BLaER1 treated with 17β-estradiol and CSF1 and Interleukin-3, amounts not matched to agents 10 nM and 100 nM (cell line): Measurements from ENCODE around the gene OSBP2.
"Not testable (repeated sequence)": the region's sequence is repeated elsewhere in the genome, so short reads cannot be mapped to it uniquely, and the experiment has no call there.

Source experiments
- H3K27ac ChIP-seq, 11 experiments: shearing (Covaris generic); formaldehyde crosslinking; 2 replicates each; pipeline ENCODE4 v1.8.1; 2022
- H3K27me3 ChIP-seq, 11 experiments: shearing (Covaris generic); formaldehyde crosslinking; 2 replicates each; pipeline ENCODE4 v1.8.1; 2022
- H3K36me3 ChIP-seq, 11 experiments: shearing (Covaris generic); formaldehyde crosslinking; 2 replicates each; pipeline ENCODE4 v1.8.1; 2022
- H3K4me1 ChIP-seq, 10 experiments: shearing (Covaris generic); formaldehyde crosslinking; 2 replicates each; pipeline ENCODE4 v1.8.1; 2022
- H3K4me2 ChIP-seq, 11 experiments: shearing (Covaris generic); formaldehyde crosslinking; 2 replicates each; pipeline ENCODE4 v1.8.1; 2022
- H3K4me3 ChIP-seq, 10 experiments: shearing (Covaris generic); formaldehyde crosslinking; 2 replicates each; pipeline ENCODE4 v1.8.1; 2022
- H3K9ac ChIP-seq, 11 experiments: shearing (Covaris generic); formaldehyde crosslinking; 2 replicates each; pipeline ENCODE4 v1.8.1; 2022
- H3K9me3 ChIP-seq, 11 experiments: shearing (Covaris generic); formaldehyde crosslinking; replicated peaks in 1 of 11; 2 replicates each; pipeline ENCODE4 v1.8.1; 2022
- H4K20me1 ChIP-seq, 11 experiments: shearing (Covaris generic); formaldehyde crosslinking; 2 replicates each; pipeline ENCODE4 v1.8.1; 2022
- Cebpa-rat ChIP-seq, 11 experiments: shearing (Covaris generic); IDR thresholded peaks; 2 replicates each; pipeline ENCODE4 v1.8.1; 2022

OSBP2 gene

GRCh38 chr22:30754521-30754920 lies 59.8 kb downstream of the OSBP2 start:
- H3K4me3 ChIP-seq: no peak overlapping the region
- no peaks in the 10 kb centered on the region for H4K20me1 ChIP-seq
- H3K9me3 ChIP-seq: no peaks in the 10 kb centered on the region
- H3K4me2 ChIP-seq: no peak overlapping the region
- H3K36me3 ChIP-seq: no peaks in the 10 kb centered on the region
- no peak overlapping the region for H3K27ac ChIP-seq
- no peak for TF ChIP-seq Cebpa-rat (IDR thresholded peaks at IDR 0.05)
- H3K27me3 ChIP-seq: no peaks in the 10 kb centered on the region
- H3K9ac ChIP-seq: 0 out of 22 replicates have a peak overlapping the region, but pooled peaks of 3 of the 11 experiments have one; percentile 9 to 26 (median 15)
- no peaks in the 10 kb centered on the region; a peak in 1 of 20 replicates for H3K4me1 ChIP-seq

- no peaks in the 10 kb centered on the region for H3K36me3 ChIP-seq
- no peak overlapping the region for H3K27ac ChIP-seq
- H3K4me3 ChIP-seq: no peak overlapping the region
- no peak for TF ChIP-seq Cebpa-rat (IDR thresholded peaks at IDR 0.05)
- no peaks in the 10 kb centered on the region for H3K27me3 ChIP-seq
- H3K4me2 ChIP-seq: no peak overlapping the region
- H4K20me1 ChIP-seq: no peaks in the 10 kb centered on the region
- no peaks in the 10 kb centered on the region; a peak in 1 of 20 replicates for H3K4me1 ChIP-seq
- no peaks in the 10 kb centered on the region for H3K9me3 ChIP-seq
- peak overlapping the region in 4 of 11 experiments; percentile 9 to 26 (median 12); a peak in 1 of 22 replicates for H3K9ac ChIP-seq
Observed at GRCh38 chr22:30754971-30755758, 60.5 kb downstream of the OSBP2 start.

GRCh38 chr22:30755759-30756124 lies 61.1 kb downstream of the OSBP2 start:
- TF ChIP-seq Cebpa-rat (IDR thresholded peaks at IDR 0.05): no peak
- H3K4me2 ChIP-seq: no peak overlapping the region
- H3K36me3 ChIP-seq: no peaks in the 10 kb centered on the region
- H3K9ac ChIP-seq: peak overlapping the region in 1 of 11 experiments; percentile 5; a peak in 4 of 22 replicates
- H3K4me3 ChIP-seq: no peak overlapping the region
- H3K27me3 ChIP-seq: no peaks in the 10 kb centered on the region
- H3K9me3 ChIP-seq: no peaks in the 10 kb centered on the region
- no peaks in the 10 kb centered on the region; a peak in 1 of 20 replicates for H3K4me1 ChIP-seq
- H3K27ac ChIP-seq: no peak overlapping the region
- H4K20me1 ChIP-seq: no peaks in the 10 kb centered on the region

- Histone ChIP-seq H3K27me3 (no peaks in the 10 kb centered on the region), H3K4me1 (no peaks in the 10 kb centered on the region), H3K9me3 (no peaks in the 10 kb centered on the region), H3K4me3 (no peak overlapping the region), H4K20me1 (no peaks in the 10 kb centered on the region), H3K36me3 (no peaks in the 10 kb centered on the region), H3K4me2 (no peak overlapping the region), H3K9ac (no peak overlapping the region), H3K27ac (no peak overlapping the region)
- TF ChIP-seq Cebpa-rat (IDR thresholded peaks at IDR 0.05): no peak
Observed at GRCh38 chr22:30763815-30764673, 69.4 kb downstream of the OSBP2 start.

GRCh38 chr22:30767661-30768060 lies 73.0 kb downstream of the OSBP2 start:
- Histone ChIP-seq H3K4me3 (no peak overlapping the region), H3K9ac (no peak overlapping the region), H3K4me1 (no peaks in the 10 kb centered on the region), H3K9me3 (no peaks in the 10 kb centered on the region), H4K20me1 (no peaks in the 10 kb centered on the region; a peak in 1 of 22 replicates), H3K36me3 (no peaks in the 10 kb centered on the region), H3K27me3 (no peaks in the 10 kb centered on the region), H3K27ac (no peak overlapping the region), H3K4me2 (no peak overlapping the region)
- no peak for TF ChIP-seq Cebpa-rat (IDR thresholded peaks at IDR 0.05)

- no peak overlapping the region for H3K4me2 ChIP-seq
- no peak for TF ChIP-seq Cebpa-rat (IDR thresholded peaks at IDR 0.05)
- H4K20me1 ChIP-seq: no peaks in the 10 kb centered on the region; a peak in 1 of 22 replicates
- no peaks in the 10 kb centered on the region for H3K4me1 ChIP-seq
- no peak overlapping the region for H3K27ac ChIP-seq
- H3K4me3 ChIP-seq: no peak overlapping the region
- no peaks in the 10 kb centered on the region for H3K9me3 ChIP-seq
- no peak overlapping the region for H3K9ac ChIP-seq
- H3K36me3 ChIP-seq: no peaks in the 10 kb centered on the region
- no peaks in the 10 kb centered on the region for H3K27me3 ChIP-seq
Observed at GRCh38 chr22:30770716-30771115, 76.0 kb downstream of the OSBP2 start.

GRCh38 chr22:30773919-30774318 lies 79.2 kb downstream of the OSBP2 start:
- Histone ChIP-seq H3K4me1 (peaks cover 0 to 7% (median 0%) of the 10 kb centered on the region in 10 experiments; a peak in 1 of 20 replicates), H3K9ac (no peak overlapping the region), H3K27me3 (no peaks in the 10 kb centered on the region), H4K20me1 (no peaks in the 10 kb centered on the region; a peak in 1 of 22 replicates), H3K9me3 (0 out of 22 replicates have a peak, but pooled peaks cover 0 to 4% (median 0%) of the 10 kb centered on the region in 11 experiments), H3K4me3 (no peak overlapping the region), H3K4me2 (no peak overlapping the region), H3K36me3 (no peaks in the 10 kb centered on the region), H3K27ac (no peak overlapping the region)
- TF ChIP-seq Cebpa-rat (IDR thresholded peaks at IDR 0.05): no peak

GRCh38 chr22:30774566-30774965 lies 79.9 kb downstream of the OSBP2 start:
- Histone ChIP-seq H3K27ac (no peak overlapping the region), H3K9me3 (0 out of 22 replicates have a peak, but pooled peaks cover 0 to 4% (median 0%) of the 10 kb centered on the region in 11 experiments), H3K4me2 (no peak overlapping the region), H3K9ac (no peak overlapping the region), H3K4me3 (no peak overlapping the region), H3K27me3 (no peaks in the 10 kb centered on the region), H3K4me1 (peaks cover 0 to 9% (median 2%) of the 10 kb centered on the region in 10 experiments; a peak in 10 of 20 replicates), H3K36me3 (no peaks in the 10 kb centered on the region), H4K20me1 (no peaks in the 10 kb centered on the region; a peak in 1 of 22 replicates)
- TF ChIP-seq Cebpa-rat (IDR thresholded peaks at IDR 0.05): no peak

GRCh38 chr22:30776476-30776875 lies 81.8 kb downstream of the OSBP2 start:
- no peaks in the 10 kb centered on the region for H3K36me3 ChIP-seq
- H3K27ac ChIP-seq: no peak overlapping the region
- H3K27me3 ChIP-seq: no peaks in the 10 kb centered on the region
- no peak for TF ChIP-seq Cebpa-rat (IDR thresholded peaks at IDR 0.05)
- H3K9ac ChIP-seq: no peak overlapping the region
- no peak overlapping the region for H3K4me3 ChIP-seq
- no peak overlapping the region for H3K4me2 ChIP-seq
- H3K9me3 ChIP-seq: 0 out of 22 replicates have a peak, but pooled peaks cover 0 to 4% (median 0%) of the 10 kb centered on the region in 11 experiments
- H3K4me1 ChIP-seq: peaks cover 7 to 20% (median 10%) of the 10 kb centered on the region in 10 experiments; a peak in 14 of 20 replicates
- H4K20me1 ChIP-seq: no peaks in the 10 kb centered on the region; a peak in 1 of 22 replicates

- H3K4me3 ChIP-seq, H3K36me3 ChIP-seq, H3K27ac ChIP-seq, H3K27me3 ChIP-seq, H4K20me1 ChIP-seq, H3K9me3 ChIP-seq, H3K9ac ChIP-seq: not testable (repeated sequence)
- H3K4me2 ChIP-seq: peak overlapping the region in 2 of 11 experiments; percentile 17 to 19; a peak in 2 of 22 replicates
- H3K4me1 ChIP-seq: peaks cover 7 to 20% (median 10%) of the 10 kb centered on the region in 10 experiments; a peak in 14 of 20 replicates
Observed at GRCh38 chr22:30777146-30777545, 82.5 kb downstream of the OSBP2 start.
